HG03378 (cell line): Measurements from ENCODE around the gene CPSF4L.
A peak's percentile ranks its signal among the peaks of the same experiment; 100 is the strongest.
"Not testable (repeated sequence)": the region's sequence is repeated elsewhere in the genome, so short reads cannot be mapped to it uniquely, and the experiment has no call there.

Experiments
- ATAC-seq: cut with Tn5 transposase; IDR thresholded peaks from one replicate; pipeline ENCODE4 v1.9.1; 2021; ENCODE audit warnings: mild to moderate bottlenecking, moderate library complexity; ENCODE audit not compliant: unreplicated experiment

CPSF4L gene

GRCh38 chr17:73269791-73270190 is 8.1 kb upstream of the CPSF4L start:
- ATAC-seq, result no peak

GRCh38 chr17:73269329-73269615 is 7.6 kb upstream of the CPSF4L start:
- ATAC-seq, result no peak

GRCh38 chr17:73268582-73269328 is 7.1 kb upstream of the CPSF4L start:
- ATAC-seq, result no peak

- ATAC-seq, result no peak
These were observed 6.2 kb upstream of the CPSF4L start for GRCh38 chr17:73267648-73268537.

- ATAC-seq, result no peak
These were observed 5.1 kb upstream of the CPSF4L start for GRCh38 chr17:73266796-73267195.

- no peak for ATAC-seq
These were observed 4.3 kb upstream of the CPSF4L start for GRCh38 chr17:73265646-73266640.

- ATAC-seq, result not testable (repeated sequence)
These were observed 2.8 kb upstream of the CPSF4L start for GRCh38 chr17:73264448-73264847.

- ATAC-seq, result no peak
These were observed 1.3 kb upstream of the CPSF4L start for GRCh38 chr17:73262676-73263642.

GRCh38 chr17:73261952-73262675 is 434 bp upstream of the CPSF4L start:
- ATAC-seq, result no peak

- no peak for ATAC-seq
These were observed 4.2 kb downstream of the CPSF4L start for GRCh38 chr17:73257516-73257915.

- no peak for ATAC-seq
These were observed 5.5 kb downstream of the CPSF4L start for GRCh38 chr17:73256220-73256619.

GRCh38 chr17:73255671-73256181 is 6.0 kb downstream of the CPSF4L start:
- ATAC-seq, result peak; percentile 60

- no peak for ATAC-seq
These were observed 9.8 kb downstream of the CPSF4L start for GRCh38 chr17:73251871-73252270.

GRCh38 chr17:73250851-73251640 is 10.6 kb downstream of the CPSF4L start:
- ATAC-seq, result no peak

- no peak for ATAC-seq
These were observed 12.0 kb downstream of the CPSF4L start for GRCh38 chr17:73249700-73250099.

GRCh38 chr17:73248532-73248931 is 13.1 kb downstream of the CPSF4L start:
- ATAC-seq, result no peak

GRCh38 chr17:73247726-73248125 is 14.0 kb downstream of the CPSF4L start:
- ATAC-seq, result no peak

- ATAC-seq, result no peak
These were observed 21.1 kb downstream of the CPSF4L start for GRCh38 chr17:73240561-73240960.
